GM19025 (cell line): Measurements from ENCODE around the gene DNAJB6.

Source experiments
- ATAC-seq: cut with Tn5 transposase; IDR thresholded peaks from one replicate; pipeline ENCODE4 v1.9.1; 2021; ENCODE audit warnings: mild to moderate bottlenecking, low read depth, moderate library complexity; ENCODE audit not compliant: unreplicated experiment

Gene DNAJB6

DNA sequence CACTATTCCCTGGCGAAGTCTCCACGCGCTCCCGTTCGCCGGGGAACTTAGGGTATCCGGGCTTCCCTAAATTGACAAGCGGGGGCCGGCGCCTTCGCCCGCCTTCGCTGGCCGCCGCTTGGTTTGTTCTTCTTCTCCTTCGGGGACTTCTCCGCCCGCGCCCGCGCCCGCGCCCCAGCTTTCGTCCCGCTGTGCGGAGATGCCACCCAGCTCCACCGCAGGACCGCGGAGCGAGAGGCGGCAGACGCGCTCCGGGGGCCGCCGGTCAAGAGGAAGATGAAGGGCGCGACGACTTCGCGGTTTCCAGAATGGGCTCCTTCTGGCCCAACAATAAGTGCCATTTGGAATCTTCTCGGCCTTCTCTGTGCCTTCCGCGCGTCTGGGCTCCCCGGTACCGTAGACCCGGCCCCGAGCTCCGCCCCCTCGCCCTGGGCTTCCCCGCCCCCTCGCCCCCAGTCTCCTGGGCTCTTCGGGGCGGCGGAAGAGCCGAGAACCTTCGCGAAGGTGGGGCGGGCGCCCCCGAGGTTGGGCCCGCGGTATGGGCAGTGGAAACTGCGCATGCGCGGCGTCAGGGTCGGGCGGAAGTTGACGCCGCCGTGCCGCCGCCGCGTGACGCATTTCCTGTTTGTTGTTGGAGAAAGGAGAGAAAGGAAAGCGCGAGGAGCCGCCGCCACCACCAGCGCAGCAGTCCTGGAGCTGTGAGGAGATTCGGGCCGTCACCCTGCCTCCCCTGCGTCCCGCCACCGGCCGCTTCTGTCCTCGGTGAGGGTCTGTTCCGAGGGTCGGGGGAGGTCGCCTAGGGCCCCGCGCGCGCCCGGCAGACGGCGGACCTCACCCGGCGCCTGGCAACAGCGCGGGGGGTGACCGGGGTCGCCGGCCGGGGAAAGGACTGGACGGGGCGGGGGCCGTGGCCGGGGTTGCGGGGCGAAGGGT is at the start of gene DNAJB6:
Gene DNAJB6, plus strand, starts transcription at position 622 of the 933 bp plus-strand sequence. CDS start 21,569 bp downstream, outside the sequence.
- ATAC-seq, result peak; percentile 74

DNA sequence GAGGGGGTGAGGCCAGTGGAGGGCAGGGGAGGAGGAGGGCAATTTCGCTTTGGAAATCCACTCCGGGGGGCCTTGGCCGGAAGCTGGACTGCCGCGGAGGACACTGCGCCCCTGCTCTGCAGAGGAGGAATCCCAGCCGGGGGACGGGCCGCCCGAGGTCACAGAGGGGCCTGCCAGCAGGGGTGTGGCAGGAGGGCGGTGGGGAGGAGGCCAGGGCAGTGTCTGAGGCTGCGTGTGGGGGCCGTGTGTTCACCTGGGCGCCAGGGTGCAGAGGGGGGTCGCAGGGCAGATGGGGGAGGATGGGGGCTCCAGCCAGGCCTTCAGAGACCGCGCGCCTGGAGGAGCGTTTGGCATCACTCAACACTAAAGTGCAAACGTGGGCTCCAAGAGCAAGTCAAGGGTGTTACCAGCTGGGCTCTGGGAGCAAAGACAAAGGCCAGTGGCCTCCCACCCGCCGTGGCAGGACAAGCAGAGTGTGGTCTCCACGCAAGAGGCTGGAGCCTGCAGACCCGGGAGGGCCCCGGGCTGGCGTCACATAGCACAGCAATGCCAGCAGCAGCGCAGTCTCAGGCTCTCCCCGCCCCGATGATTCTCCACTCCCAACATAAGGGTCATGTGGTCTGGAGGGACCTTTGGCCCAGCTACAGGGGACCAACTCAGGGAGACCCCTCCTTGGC is 45.3 kb upstream of the DNAJB6 start:
- no peak for ATAC-seq

DNA sequence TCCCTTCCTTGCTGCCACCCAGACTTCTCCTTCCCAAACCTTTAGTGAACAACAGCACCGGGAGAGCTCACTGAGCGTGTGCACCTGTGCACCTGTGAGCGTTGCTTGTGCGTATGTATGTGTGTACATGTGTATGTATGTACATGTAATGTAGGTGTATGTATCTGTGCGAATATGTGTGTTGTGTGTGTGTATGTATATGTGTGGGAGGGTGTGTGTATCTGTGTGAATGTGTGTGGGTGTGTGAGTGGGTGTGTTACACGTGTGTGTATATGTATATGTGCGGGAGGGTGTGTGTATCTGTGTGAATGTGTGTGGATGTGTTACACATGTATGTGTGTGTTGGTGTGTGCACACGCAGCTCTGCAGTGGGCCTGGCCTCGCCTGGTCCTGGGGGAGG is 44.5 kb upstream of the DNAJB6 start:
- ATAC-seq, result no peak

DNA sequence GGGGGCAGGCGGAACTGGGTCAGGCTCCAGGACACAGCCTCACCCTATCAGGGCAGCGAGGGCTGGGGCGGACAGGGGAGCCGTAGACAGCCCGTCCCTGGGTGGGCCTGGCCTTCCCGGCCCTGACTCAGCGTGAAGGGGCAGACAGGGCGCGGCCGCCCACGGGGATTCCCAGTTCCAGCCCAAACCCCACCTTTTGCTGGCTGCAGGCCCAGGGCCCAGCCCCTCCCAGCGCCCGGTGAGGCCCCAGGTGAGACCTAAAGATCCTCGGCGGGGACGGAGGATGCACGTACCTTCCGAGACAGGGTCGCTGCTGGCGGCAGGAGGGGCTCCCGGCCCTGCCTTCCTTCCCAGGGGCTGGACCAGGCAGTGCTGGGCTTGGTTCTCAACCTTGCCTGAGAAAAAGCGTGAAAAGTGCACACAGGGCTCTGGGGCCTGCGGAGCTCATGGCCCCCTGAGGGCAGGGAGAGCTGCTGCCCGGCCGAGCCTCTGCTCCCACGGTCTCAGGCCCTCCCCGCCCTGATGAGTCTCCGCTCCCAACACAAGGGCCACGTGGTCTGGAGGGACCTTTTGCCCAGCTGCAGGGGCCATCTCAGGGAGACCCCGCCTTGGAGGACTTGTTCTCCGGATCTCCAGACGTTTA is 43.9 kb upstream of the DNAJB6 start:
- no peak for ATAC-seq

DNA sequence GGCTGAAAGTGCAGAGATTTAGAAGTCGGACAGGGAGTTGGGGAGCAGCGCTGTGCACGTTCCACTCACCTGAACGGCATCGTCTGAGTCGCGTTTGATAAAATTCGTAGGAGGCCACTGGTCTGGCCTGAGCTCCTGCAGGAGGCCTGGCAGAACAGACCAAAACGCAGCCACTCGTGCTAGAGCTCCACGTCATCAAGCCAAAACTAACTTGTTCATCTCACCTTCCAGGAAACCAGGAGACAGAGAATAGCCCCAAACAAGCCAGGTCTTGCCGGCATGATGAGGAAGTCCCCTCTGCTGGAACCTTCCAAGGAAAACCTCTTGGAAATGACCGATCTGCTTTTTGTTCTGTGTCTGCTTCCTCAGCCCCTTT is 43.4 kb upstream of the DNAJB6 start:
- ATAC-seq, result no peak

DNA sequence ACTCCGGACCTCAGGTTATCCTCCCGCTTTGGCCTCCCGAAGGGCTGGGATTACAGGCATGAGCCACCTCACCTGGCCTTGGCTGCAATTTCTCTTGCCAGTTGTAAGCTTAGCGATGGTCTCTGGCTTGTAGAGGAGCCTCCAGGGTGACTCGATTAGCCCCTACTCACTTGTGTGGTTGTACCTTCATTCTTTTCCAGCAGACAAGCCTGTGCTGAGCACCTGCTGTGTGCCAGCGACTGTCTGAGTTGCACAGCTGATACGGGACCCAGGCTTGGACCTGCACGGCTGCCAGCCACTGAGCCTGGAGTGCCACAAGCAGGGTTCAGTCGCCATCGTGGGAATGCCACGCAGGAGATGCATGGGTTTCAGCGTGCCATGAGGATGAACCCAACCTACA is 42.0 kb upstream of the DNAJB6 start:
- no peak for ATAC-seq

DNA sequence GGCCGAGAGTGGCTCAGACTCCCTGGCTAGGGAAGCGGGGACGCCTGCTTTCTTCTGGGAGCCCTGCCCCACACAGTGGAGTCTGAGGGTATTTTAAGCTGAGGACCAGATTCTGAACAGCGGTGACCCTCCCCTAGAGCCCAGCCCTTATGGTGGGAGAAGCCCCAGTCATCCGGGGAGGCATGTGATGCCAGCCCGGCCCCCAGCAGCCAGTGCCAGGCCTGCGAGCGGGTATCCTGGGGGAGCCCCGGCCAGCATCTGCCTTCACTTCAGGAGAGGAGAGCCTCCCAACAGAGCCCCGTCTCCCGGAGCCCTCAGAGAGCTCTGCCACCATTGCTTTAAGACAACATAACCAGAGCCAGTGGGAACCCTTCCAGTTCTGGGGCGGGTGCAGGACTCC is 41.5 kb upstream of the DNAJB6 start:
- no peak for ATAC-seq

DNA sequence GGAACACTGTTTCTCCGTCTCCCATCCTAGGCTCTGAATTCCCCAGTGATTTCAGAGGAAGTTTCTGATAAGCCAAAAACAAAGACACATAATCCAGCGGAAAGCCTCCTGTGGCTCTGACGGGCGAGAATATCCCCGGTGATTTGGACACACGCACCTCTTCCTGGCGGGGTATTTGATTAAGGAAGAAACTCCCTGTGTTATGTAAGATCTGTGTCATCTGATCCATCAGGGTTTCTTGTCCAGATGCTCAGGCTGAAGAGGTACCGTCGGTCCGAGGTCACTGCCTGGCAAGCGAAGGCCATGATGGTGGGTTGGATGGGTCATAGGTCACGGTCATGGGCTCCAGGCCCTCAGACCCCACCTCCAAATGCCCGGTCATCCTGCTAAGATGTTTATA is 39.6 kb upstream of the DNAJB6 start:
- ATAC-seq, result no peak

DNA sequence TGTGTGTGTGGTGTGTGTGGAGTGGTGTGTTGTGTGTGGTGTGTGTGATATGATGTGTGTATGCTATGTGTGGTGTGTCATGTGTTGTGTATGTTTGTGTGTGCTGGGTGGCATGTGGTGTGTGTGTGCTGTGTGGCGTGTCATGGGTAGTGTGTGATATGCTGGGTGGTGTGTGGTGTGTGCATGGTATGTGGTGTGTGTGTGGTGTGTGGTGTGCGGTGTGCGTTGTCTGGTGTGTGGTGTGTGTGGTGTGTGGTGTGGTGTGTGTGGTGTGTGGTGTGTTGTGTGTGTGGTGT is 37.5 kb upstream of the DNAJB6 start:
- ATAC-seq, result no peak

DNA sequence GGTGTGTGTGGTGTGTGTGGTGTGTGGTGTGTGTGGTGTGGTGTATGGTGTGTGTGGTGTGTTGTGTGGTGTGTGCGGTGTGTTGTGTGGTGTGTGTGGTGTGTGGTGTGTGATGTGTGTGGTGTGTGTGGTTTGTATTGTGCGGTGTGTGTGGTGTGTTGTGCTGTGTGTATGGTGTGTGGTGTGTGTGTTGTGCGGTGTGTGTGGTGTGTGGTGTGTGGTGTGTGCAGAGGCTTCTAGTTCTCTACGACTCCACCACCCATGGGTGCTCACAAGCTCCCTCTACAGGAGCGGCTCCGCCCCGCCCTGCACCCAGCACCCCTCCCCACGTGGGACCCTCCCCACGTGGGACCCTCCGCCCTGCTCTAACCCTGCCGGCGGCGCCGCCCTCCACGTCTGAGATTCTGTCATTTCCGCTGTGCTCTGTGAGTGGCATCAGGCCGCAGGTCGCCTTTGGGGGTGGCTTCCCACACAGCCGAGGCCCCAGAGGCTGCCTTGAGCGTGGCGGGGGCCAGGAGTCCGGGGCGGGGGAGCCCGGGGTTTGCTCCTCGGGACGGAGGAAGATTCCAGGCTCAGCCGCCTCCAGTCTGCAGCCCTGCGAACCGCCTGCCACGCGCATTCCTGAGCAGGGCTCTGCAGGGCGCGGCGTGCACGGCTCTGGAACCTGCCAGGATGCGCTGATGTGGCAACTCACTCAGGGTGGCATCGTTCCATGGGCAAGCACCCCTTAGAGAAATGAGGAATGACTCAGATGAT is 37.0 kb upstream of the DNAJB6 start:
- ATAC-seq, result no peak

DNA sequence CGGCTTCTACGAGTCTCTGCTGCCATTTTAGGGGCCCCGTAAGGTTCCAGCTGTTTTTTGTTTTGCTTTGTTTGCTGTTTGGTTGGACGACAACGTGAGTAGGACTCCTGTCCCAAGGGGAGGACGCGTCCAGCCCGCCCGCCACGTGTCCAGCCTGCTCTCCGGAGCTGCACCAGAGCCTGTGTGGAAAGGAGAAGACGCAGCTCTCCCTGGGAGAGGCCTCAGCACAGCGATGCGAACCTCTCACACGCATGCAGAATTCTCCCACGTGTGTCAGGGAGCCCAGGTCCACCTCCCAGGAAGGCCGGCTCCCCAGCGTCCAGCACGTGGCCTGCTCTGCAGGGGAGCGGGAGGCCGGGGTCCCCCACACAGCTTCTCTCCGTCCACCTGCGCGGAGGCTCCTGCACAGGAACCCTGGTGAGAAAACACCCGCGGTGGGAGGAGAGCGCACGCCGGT is 36.4 kb upstream of the DNAJB6 start:
- ATAC-seq, result no peak

DNA sequence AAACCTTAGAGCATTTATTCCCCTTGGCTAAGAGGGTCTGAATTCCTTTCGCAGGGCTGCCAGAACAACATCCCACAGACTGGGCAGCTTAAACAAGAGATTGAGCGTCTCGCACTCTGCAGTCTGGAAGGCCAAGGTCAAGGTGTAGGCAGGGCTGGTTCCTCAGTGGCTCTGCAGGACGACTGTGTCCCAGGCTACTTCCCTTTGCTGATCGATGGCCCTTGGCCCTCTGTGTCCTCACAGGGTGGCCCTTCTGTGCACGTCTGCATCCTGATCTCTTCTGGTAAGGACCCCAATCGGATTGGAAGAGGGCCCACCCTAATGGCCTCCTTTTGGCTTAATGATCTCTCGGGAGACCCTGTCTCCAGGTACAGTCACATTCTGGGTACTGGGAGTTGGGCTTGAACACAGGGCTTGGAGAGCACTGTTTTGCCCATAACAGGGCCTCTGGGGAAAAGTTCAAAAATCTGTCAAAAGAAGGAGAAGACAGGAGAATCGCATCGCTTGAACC is 35.1 kb upstream of the DNAJB6 start:
- no peak for ATAC-seq

DNA sequence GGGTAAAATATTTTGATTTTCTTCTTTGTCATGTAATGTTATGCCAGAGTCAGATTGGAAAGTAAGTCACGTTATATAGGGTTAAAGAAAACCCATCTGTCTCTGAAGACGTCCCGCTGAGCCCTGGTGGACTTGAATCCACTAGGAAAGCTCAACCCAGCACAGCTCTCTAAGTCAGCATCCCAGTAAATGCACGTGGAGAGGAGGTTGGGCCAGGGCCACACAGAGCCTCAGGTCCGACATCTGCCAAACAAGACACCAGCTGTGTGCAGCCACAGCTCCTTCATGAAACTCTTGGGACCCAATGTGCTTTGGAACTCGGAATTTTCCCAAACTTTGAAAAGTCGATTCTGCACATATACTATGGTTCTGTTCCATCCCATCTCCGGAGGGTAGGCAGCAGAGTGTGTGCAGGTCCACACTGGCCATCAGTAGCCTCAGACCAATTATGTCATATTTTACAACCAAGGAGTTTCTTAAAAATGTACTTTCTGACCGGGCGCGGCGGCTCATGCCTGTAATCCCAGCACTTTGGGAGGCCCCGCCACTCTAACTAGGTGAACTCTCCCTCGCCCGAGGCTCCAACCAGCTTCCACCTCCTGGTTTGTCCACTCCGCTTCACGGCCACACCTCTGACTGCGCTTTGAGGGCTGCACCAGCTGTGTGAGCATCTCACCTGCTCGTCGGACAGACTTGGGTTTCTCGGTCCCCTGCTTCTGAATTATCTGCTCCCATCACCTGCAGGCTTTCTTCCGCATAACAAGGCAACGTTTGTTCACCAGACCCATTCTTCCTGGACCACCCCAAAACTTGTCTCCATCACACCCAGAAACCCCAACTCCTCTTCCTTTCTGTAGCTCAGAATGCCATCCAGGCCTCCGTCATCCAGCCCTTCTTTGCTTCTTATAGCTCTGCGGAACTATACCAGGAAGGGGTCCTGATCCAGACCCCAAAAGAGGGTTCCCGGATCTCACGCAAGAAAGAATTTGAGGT is 29.7 kb upstream of the DNAJB6 start:
- ATAC-seq, result no peak

DNA sequence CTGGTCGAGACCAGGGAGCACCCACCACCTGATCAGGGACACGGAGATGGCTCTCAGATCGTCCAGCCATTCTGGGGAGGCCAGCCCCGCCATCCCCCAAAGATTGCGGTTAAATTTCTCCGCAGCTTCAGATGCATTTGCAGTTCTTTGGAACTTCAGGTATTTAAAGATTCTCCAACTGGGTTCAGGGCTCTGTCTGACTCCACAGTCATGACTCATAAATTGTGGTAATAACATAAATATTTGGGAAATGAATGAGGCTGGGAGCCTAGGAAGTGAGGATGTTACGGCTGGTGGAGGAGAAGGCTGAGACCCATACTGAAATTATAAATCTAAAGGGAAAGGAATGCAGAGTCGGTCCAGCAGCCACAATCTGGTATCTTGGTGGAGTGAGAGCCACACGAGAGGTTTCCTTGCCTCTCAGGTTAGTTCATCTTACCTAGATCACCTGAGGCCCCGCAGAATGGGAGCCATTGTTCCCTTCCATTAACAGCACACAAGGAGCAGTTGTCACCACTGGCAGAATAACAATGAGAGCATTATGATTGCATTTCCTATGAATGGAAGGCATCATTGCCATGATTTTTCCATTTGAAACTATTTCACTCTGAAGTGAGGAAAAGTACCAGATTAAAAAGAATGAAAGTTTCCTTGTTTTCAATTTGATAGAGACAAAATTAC is 26.7 kb upstream of the DNAJB6 start:
- no peak for ATAC-seq

DNA sequence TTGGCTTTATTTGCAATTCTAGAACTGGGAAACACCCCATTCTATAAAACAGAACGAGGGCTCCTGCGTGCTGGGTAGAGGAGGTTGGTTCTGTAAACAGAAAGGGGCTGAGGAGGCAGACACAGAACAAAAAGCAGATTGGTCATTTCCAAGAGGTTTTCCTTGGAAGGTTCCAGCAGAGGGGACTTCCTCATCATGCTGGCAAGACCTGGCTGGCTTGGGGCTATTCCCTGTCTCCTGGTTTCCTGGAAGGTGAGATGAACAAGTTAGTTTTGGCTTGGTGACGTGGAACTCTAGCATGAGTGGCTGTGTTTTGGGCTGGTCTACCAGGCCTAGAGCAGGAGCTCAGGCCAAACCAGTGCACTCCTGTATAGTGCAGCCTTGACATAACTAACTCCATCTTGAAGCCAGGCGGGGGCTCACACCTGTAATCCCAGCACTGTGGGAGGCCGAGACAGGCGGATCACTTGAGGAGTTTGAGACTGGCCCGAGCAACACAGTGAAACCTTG is 26.1 kb upstream of the DNAJB6 start:
- ATAC-seq, result no peak

DNA sequence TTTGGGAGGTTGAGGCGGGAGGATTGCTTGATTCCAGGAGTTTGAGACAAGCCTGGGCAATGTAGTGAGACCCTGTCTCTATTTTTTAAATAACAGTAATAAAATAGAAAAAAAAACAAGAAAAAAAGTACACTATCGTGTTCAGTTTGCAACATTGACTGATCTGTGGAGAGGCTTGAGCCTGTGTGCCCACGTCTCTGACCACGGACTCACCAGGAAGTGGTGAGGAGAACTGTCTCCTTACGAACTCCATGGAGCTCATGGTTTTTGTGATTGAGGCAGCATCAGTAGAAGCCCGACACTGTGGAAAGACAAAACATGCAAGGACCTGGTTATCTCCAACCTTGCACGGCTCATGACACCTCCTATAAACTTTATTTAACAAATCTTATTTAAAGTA is 23.9 kb upstream of the DNAJB6 start:
- no peak for ATAC-seq

DNA sequence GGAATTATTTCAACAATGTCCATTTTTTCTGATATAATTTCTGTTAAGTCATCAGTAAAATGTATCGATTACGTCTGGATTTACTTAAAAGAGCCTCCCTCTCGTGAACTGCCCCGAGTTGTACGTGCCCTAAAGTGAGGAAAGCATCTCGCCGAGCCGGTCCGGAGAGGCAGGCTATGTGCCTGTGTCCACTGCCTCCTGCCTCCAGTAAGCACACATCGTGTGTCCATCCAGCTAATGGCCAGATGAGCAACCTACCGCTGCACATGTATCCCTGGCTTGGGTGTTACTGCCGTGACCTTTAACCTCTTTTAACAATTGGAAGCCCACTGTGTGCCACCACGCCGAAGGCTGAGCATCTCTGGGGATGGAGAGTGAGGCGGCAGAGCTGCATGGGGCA is 23.2 kb upstream of the DNAJB6 start:
- no peak for ATAC-seq

DNA sequence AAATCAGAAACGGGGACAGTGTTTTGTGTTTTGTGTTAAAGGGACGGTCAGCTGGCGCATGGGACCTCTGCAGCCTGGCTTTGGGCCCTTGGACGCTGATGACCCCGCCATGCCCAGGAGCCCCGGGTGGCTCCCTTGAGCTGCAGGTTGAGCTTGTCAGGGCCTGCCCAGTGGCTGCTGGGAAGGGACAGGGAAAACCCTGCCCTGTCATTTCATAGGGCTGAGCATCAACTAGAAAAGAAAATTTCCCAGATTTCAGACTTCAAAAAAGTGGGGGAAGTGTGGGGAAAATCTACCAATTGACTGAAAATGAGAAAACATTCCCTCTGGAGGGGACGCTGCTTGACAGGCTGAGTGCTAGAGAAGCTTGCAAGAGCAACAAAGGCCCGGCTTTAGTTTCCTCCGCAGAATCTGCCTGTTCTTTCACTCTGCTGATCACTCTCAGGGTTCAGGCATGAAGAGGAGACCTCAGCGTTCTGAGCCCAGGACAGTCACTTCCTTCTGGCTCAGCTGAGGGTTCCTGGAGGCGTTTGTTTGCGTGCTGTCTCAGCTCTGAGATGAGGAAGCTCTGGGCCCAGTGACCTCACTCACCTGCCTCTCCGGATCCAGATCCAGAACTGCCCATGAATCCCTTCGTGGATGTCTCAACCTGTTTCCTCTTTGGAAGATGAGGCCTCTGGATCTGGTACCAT is 18.6 kb upstream of the DNAJB6 start:
- no peak for ATAC-seq
